SU-DHL-6 (cell line): Measurements from ENCODE around the gene ATP1A4.

Experiments
- H2AFZ ChIP-seq: fragments of 200-600 bp; sonication (generic); 2 replicates; pipeline ENCODE4 v1.6.1; 2014; ENCODE audit warnings: low read depth, mild to moderate bottlenecking, moderate library complexity, mixed read lengths, antibody characterized with exemption, low read length; ENCODE audit not compliant: severe bottlenecking
- H3F3A ChIP-seq: fragments of 200-600 bp; shearing (Covaris generic); 2 replicates; pipeline ENCODE4 v1.6.0; 2016; ENCODE audit warnings: antibody characterized with exemption, mild to moderate bottlenecking; ENCODE audit not compliant: insufficient read depth
- H3K27ac ChIP-seq: fragments of 200-600 bp; sonication (generic); 2 replicates; pipeline ENCODE4 v1.5.1; 2016; ENCODE audit warnings: low read depth, mild to moderate bottlenecking, low read length, moderate library complexity, mixed read lengths
- H3K27me3 ChIP-seq: fragments of 200-600 bp; sonication (generic), shearing (Covaris generic); 2 replicates; pipeline ENCODE4 v1.6.0; 2014; ENCODE audit warnings: mild to moderate bottlenecking, low read length
- H3K36me3 ChIP-seq: fragments of 200-600 bp; sonication (generic); 2 replicates; pipeline ENCODE4 v1.6.1; 2014; ENCODE audit warnings: mild to moderate bottlenecking, low read length, mixed read lengths
- H3K4me2 ChIP-seq: fragments of 300-600, 200-600 bp; shearing (Covaris generic), sonication (generic); 2 replicates; pipeline ENCODE4 v1.6.0; 2014; ENCODE audit warnings: low read length, low read depth, mild to moderate bottlenecking; ENCODE audit not compliant: poor library complexity, severe bottlenecking
- H3K4me3 ChIP-seq: fragments of 200-600 bp; sonication (generic); 2 replicates; pipeline ENCODE4 v1.5.1; 2014; ENCODE audit warnings: antibody characterized with exemption, low read length, mild to moderate bottlenecking, mixed read lengths; ENCODE audit not compliant: insufficient read depth, poor library complexity, severe bottlenecking
- H3K79me2 ChIP-seq: fragments of 200-600 bp; sonication (generic); 2 replicates; pipeline ENCODE4 v1.6.1; 2014; ENCODE audit warnings: mild to moderate bottlenecking, low read length, moderate library complexity; ENCODE audit not compliant: insufficient read depth
- H3K9ac ChIP-seq: fragments of 200-600 bp; sonication (generic); 2 replicates; pipeline ENCODE4 v1.7.0; 2014; ENCODE audit warnings: mild to moderate bottlenecking, low read length
- H3K9me2 ChIP-seq: fragments of 200-600 bp; sonication (generic); replicated peaks from 2 replicates; pipeline ENCODE4 v1.6.1; 2014; ENCODE audit warnings: low read length; ENCODE audit not compliant: insufficient read depth
- H3K9me3 ChIP-seq: fragments of 200-600 bp; sonication (generic); 2 replicates; pipeline ENCODE4 v1.6.1; 2014; ENCODE audit warnings: low read length, mixed read lengths; ENCODE audit not compliant: insufficient read depth
- H4K20me1 ChIP-seq: fragments of 200-600 bp; sonication (generic); 2 replicates; pipeline ENCODE4 v1.6.1; 2014; ENCODE audit warnings: low read depth, mild to moderate bottlenecking, antibody characterized with exemption, low read length, moderate library complexity, mixed read lengths
- EZH2phosphoT487 ChIP-seq: fragments of 200-600 bp; sonication (generic), shearing (Covaris generic); conservative IDR thresholded peaks from 2 replicates; pipeline ENCODE4 v1.6.1; 2018; ENCODE audit warnings: mild to moderate bottlenecking, antibody characterized with exemption, low read length, moderate library complexity, mixed read lengths
- TF ChIP-seq, protein P1 (sequence below): fragments of 200-600 bp; sonication (generic); IDR thresholded peaks from one replicate; pipeline ENCODE4 v1.5.1; 2017; ENCODE audit warnings: antibody characterized with exemption, mild to moderate bottlenecking, low read length, moderate library complexity; ENCODE audit not compliant: insufficient read depth, poor library complexity, severe bottlenecking

ATP1A4 gene

DNA sequence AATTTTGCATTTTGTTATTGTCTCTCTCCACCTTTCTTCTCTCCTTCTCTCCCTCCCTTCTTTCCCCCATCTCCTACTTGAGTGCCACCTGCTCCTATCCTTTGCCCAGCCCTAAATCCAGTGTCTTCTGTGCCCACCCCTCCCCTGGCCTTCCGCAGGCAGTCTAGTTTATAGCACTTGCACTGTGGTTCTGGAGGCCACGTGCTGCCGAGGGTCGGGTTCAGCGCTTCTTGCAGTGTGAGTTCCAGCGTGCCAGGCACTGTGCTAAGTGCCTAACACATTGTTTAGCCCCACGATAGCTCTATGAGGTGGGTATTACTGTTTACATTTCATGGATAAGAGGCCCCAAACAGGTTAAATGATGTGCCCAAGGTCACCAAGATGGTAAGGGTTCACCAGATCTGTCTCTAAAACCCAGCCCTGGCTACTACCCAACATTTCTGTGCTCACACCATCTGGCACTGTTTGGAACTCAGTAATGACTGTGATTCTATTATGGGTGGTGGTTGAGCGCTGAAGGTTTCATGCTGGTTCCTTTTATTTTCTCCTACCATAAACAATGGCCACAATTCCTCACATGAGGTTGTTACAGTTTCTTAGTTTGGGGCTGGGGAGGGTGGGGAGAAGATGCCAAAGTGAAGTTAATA is 14.1 kb upstream of the ATP1A4 start:
- Histone ChIP-seq H3K27ac (no peak overlapping the region), H3K27me3 (no peaks in the 10 kb centered on the region), H3K9me2 (no peaks in the 10 kb centered on the region), H3K9me3 (no peaks in the 10 kb centered on the region), H3K4me3 (no peak overlapping the region), H3K9ac (no peak overlapping the region), H3K4me2 (no peak overlapping the region), H4K20me1 (no peaks in the 10 kb centered on the region), H3K36me3 (no peaks in the 10 kb centered on the region), H2AFZ (no peak overlapping the region), H3F3A (no peaks in the 10 kb centered on the region), H3K79me2 (no peaks in the 10 kb centered on the region)
- TF ChIP-seq, protein P1, sequence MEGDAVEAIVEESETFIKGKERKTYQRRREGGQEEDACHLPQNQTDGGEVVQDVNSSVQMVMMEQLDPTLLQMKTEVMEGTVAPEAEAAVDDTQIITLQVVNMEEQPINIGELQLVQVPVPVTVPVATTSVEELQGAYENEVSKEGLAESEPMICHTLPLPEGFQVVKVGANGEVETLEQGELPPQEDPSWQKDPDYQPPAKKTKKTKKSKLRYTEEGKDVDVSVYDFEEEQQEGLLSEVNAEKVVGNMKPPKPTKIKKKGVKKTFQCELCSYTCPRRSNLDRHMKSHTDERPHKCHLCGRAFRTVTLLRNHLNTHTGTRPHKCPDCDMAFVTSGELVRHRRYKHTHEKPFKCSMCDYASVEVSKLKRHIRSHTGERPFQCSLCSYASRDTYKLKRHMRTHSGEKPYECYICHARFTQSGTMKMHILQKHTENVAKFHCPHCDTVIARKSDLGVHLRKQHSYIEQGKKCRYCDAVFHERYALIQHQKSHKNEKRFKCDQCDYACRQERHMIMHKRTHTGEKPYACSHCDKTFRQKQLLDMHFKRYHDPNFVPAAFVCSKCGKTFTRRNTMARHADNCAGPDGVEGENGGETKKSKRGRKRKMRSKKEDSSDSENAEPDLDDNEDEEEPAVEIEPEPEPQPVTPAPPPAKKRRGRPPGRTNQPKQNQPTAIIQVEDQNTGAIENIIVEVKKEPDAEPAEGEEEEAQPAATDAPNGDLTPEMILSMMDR, result no peak
- TF ChIP-seq EZH2phosphoT487, result no peak

DNA sequence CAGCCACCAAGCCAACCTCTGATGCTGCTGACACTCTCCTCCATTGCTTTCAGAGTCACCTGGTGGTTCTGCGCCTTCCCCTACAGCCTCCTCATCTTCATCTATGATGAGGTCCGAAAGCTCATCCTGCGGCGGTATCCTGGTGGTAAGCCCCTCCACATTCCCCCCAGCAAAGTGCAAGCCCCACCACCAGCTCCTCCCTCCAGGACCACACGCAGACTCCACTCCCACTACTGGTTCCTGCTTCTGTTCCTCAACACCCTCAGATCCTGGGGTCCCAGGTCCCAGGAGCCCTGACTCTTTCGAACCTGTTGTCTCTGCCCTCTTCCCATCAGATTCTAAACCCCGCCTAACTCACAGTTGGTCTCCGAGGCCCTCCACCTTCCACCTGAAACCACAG is 11.6 kb upstream of the ATP1A4 start:
- no peaks in the 10 kb centered on the region for H3K79me2 ChIP-seq
- H3K9ac ChIP-seq, result no peak overlapping the region
- H4K20me1 ChIP-seq, result no peaks in the 10 kb centered on the region
- no peak overlapping the region for H3K4me3 ChIP-seq
- no peaks in the 10 kb centered on the region for H3F3A ChIP-seq
- H3K36me3 ChIP-seq, result no peaks in the 10 kb centered on the region
- H3K9me2 ChIP-seq, result no peaks in the 10 kb centered on the region
- no peaks in the 10 kb centered on the region for H3K27me3 ChIP-seq
- TF ChIP-seq, protein P1, result no peak
- no peak for TF ChIP-seq EZH2phosphoT487
- H3K9me3 ChIP-seq, result no peaks in the 10 kb centered on the region
- H3K27ac ChIP-seq, result no peak overlapping the region
- no peak overlapping the region for H3K4me2 ChIP-seq
- H2AFZ ChIP-seq, result no peak overlapping the region

DNA sequence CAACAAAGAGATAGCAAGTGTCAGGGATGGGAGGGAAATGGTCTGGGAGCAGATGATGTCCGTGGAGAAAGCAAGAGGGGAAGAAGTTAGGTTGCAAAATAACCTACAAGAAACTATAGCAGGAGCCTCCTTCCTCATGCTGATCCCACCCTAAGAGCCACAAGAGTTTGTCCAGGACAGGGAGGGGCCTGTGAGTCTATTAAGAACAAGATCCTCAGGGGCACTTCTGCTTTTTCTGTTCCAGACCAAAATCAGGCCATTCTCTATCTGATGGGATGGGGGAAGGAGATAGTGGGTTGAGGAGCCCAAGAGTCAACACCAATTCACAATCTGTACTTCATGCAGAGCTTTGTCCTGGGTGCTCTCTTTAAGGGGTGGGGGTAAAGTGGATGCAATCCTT is 7.7 kb upstream of the ATP1A4 start:
- Histone ChIP-seq H3K9me3 (no peaks in the 10 kb centered on the region), H3K36me3 (no peaks in the 10 kb centered on the region), H2AFZ (no peak overlapping the region), H3K4me2 (no peak overlapping the region), H3K4me3 (no peak overlapping the region), H3F3A (no peaks in the 10 kb centered on the region), H3K9ac (no peak overlapping the region), H3K27me3 (no peaks in the 10 kb centered on the region), H3K79me2 (no peaks in the 10 kb centered on the region), H3K27ac (no peak overlapping the region), H4K20me1 (no peaks in the 10 kb centered on the region), H3K9me2 (no peaks in the 10 kb centered on the region)
- TF ChIP-seq EZH2phosphoT487, result no peak
- TF ChIP-seq, protein P1, result no peak
